Effector memory CD8-positive, alpha-beta T cell (primary cell): ENCODE data around the gene TPD52L2.
"Not testable (repeated sequence)": the region's sequence is repeated elsewhere in the genome, so short reads cannot be mapped to it uniquely, and the experiment has no call there.

Source experiments
- ATAC-seq: fragments of 150-1000 bp; cut with Tn5 transposase; replicated peaks from 2 replicates; pipeline ENCODE4 v1.10.0; 2021; ENCODE audit warnings: mild to moderate bottlenecking, moderate library complexity
- DNase-seq, 3 experiments: peaks; one replicate each; pipeline ENCODE4 v3.0.0; 2021
- H3K27ac Mint-ChIP-seq, 2 donors: one replicate each; pipeline ENCODE4 v1.8.0; 2022; ENCODE audit warnings: mild to moderate bottlenecking in 2 of 2, mixed read lengths in 2 of 2, moderate library complexity in 2 of 2
- H3K27me3 Mint-ChIP-seq, 2 donors: one replicate each; pipeline ENCODE4 v1.8.0; 2022; ENCODE audit warnings: mixed read lengths in 2 of 2
- H3K36me3 Mint-ChIP-seq: one replicate; pipeline ENCODE4 v1.8.0; 2022; ENCODE audit warnings: mild to moderate bottlenecking, moderate library complexity, mixed read lengths; ENCODE audit not compliant: insufficient read depth
- H3K4me1 Mint-ChIP-seq, 2 donors: one replicate each; pipeline ENCODE4 v1.8.0; 2022; ENCODE audit warnings: low read depth in 2 of 2, mixed read lengths in 2 of 2
- H3K4me3 Mint-ChIP-seq, 2 donors: one replicate each; pipeline ENCODE4 v1.8.0; 2022; ENCODE audit warnings: mild to moderate bottlenecking in 2 of 2, mixed read lengths in 2 of 2, moderate library complexity in 2 of 2
- H3K9me3 Mint-ChIP-seq, 2 donors: one replicate each; pipeline ENCODE4 v1.8.0; 2022; ENCODE audit warnings: mixed read lengths in 2 of 2

TPD52L2 gene

DNA sequence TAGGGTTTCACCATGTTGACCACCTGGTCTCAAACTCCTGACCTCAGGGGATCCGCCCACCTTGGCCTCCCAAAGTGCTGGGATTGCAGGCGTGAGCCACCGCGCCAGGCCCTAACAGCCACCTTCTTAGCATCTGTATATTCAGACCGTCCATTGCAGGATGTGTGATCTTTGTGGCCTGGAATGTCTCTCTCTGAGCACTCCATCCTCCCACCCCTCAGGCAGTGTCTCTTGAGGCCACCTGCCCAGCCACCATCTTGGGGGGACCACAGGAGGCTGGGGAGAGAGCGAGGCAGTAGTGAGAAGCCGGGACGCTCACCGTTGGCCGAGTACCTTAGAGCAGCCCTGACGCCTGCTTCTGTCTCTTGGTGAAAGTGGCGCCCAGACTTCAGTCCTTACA lies 48.7 kb downstream of the TPD52L2 start:
- ATAC-seq (no peak), DNase-seq (no peak)
- no peaks in the 10 kb centered on the region for H3K27me3 Mint-ChIP-seq
- H3K9me3 Mint-ChIP-seq: no peaks in the 10 kb centered on the region
- H3K36me3 Mint-ChIP-seq: peaks cover 34% of the 10 kb centered on the region
- H3K4me1 Mint-ChIP-seq: peaks cover 25 to 27% of the 10 kb centered on the region in 2 donors
- H3K4me3 Mint-ChIP-seq: no peak overlapping the region
- peak overlapping the region in 1 of 2 donors; percentile 62 for H3K27ac Mint-ChIP-seq

DNA sequence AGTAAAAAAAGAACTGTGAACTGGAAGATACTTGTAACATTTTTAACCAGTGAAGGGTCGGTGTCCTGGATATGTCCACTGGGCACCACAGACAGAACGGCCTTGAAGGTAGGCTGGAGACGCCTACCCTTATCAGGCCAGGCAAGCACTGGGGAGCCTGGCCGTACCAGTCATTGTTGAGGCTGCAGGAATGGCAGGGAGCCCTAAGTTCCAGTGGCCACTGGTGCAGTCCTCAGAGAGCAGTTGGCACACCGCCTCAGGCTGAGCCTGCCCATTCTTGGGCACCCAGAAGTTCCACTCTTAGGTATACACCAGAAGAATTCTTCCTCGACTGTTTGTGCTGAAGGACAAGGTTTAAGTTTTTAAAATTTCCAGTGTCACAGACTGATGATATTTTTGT lies 50.4 kb downstream of the TPD52L2 start:
- Mint-ChIP-seq H3K4me3 (no peak overlapping the region), H3K36me3 (peaks cover 31% of the 10 kb centered on the region), H3K27me3 (no peaks in the 10 kb centered on the region), H3K27ac (no peak overlapping the region), H3K4me1 (peaks cover 17 to 21% of the 10 kb centered on the region in 2 donors), H3K9me3 (no peaks in the 10 kb centered on the region)
- no peak for DNase-seq
- no peak for ATAC-seq

GRCh38 chr20:63916371-63916939 lies 51.4 kb downstream of the TPD52L2 start:
- peaks cover 39% of the 10 kb centered on the region for H3K36me3 Mint-ChIP-seq
- peaks cover 10 to 14% of the 10 kb centered on the region in 2 donors for H3K4me1 Mint-ChIP-seq
- H3K27me3 Mint-ChIP-seq, ATAC-seq, H3K27ac Mint-ChIP-seq, DNase-seq, H3K9me3 Mint-ChIP-seq, H3K4me3 Mint-ChIP-seq: not testable (repeated sequence)

- Mint-ChIP-seq H3K9me3 (no peaks in the 10 kb centered on the region), H3K4me1 (peaks cover 8 to 14% of the 10 kb centered on the region in 2 donors), H3K27ac (no peak overlapping the region), H3K27me3 (no peaks in the 10 kb centered on the region), H3K4me3 (no peak overlapping the region), H3K36me3 (peaks cover 38% of the 10 kb centered on the region)
- ATAC-seq (no peak), DNase-seq (no peak)
These were observed 52.7 kb downstream of the TPD52L2 start for GRCh38 chr20:63917811-63918210.

DNA sequence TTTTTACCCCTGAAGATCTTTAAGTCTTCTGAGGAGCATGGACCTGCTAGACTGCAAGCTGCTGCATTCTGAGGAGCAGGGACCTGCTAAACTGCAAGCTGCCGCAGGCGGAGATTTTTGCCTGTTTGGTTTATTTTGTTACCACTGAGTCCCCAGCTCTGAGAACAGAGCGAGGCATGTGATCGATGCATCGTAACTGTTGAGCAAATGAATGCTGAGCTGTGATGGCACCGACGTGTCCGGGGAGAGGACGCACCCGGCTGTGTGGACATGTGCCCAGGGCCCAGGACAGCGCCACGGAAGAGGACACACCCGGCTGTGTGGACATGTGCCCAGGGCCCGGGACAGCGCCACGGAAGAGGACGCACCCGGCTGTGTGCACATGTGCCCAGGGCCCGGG lies 54.1 kb downstream of the TPD52L2 start:
- peaks cover 9 to 10% of the 10 kb centered on the region in 2 donors for H3K4me1 Mint-ChIP-seq
- H3K9me3 Mint-ChIP-seq: no peaks in the 10 kb centered on the region
- H3K36me3 Mint-ChIP-seq: peaks cover 41% of the 10 kb centered on the region
- DNase-seq (no peak), ATAC-seq (no peak)
- H3K4me3 Mint-ChIP-seq: no peak overlapping the region
- H3K27me3 Mint-ChIP-seq: no peaks in the 10 kb centered on the region
- H3K27ac Mint-ChIP-seq: no peak overlapping the region

DNA sequence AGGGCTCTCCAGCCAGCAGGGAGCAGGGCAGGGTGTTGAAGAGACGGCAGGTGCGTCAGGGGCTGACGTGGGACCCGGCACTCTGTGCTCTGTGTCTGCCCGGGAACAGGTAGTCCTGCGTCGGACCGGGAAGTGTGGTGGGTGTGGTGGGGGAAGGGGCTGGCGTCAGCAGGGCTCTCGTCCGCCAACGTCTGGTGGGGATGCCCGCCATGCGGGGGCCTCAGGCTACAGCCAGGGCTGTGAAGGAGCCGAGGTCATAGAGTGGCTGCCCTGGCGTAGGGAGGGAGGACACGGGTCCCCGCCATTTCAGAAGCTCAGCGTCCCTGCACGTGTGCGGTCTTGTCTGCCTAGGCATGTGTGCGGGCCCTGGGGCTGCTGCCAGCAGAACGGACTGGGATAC lies 55.2 kb downstream of the TPD52L2 start:
- no peak for ATAC-seq
- peaks cover 37% of the 10 kb centered on the region for H3K36me3 Mint-ChIP-seq

DNA sequence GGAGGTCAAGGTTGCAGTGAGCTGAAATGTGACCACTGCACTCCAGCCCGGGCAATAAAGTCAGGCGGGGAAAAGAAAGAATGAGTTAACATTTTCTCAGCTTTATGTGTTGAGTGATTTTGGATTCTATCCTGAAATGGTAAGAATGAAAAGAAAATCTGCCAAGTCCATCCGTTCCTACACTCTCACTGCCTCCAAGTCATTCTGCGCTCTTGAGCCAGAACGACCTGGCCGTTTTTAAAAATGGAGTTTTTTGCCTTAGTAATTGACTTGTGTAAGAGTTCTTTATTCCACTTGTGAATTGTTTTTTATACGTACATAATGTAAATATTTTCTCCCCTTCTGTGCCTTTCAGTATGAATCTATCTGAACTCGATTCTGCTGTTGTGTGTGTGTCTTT lies 58.6 kb downstream of the TPD52L2 start:
- H3K27me3 Mint-ChIP-seq: no peaks in the 10 kb centered on the region
- ATAC-seq (no peak), DNase-seq (no peak)
- H3K4me1 Mint-ChIP-seq: peaks cover 4 to 20% of the 10 kb centered on the region in 2 donors
- H3K36me3 Mint-ChIP-seq: peaks cover 27% of the 10 kb centered on the region
- no peak overlapping the region for H3K4me3 Mint-ChIP-seq
- H3K27ac Mint-ChIP-seq: peak overlapping the region; percentile 15 to 71
- H3K9me3 Mint-ChIP-seq: no peaks in the 10 kb centered on the region

More for the DNA sequence above, 55.2 kb downstream of the TPD52L2 start:
- no peaks in the 10 kb centered on the region for H3K9me3 Mint-ChIP-seq
- H3K4me1 Mint-ChIP-seq: peaks cover 6 to 12% of the 10 kb centered on the region in 2 donors
- H3K27me3 Mint-ChIP-seq: no peaks in the 10 kb centered on the region
- peak overlapping the region in 1 of 2 donors; percentile 60 for H3K27ac Mint-ChIP-seq
- no peak for DNase-seq
- H3K4me3 Mint-ChIP-seq: no peak overlapping the region

GRCh38 chr20:63924241-63924640 lies 59.2 kb downstream of the TPD52L2 start:
- H3K9me3 Mint-ChIP-seq: no peaks in the 10 kb centered on the region
- peaks cover 4 to 20% of the 10 kb centered on the region in 2 donors for H3K4me1 Mint-ChIP-seq
- H3K27ac Mint-ChIP-seq: peak overlapping the region; percentile 6 to 15
- H3K4me3 Mint-ChIP-seq: no peak overlapping the region
- DNase-seq (no peak), ATAC-seq (no peak)
- H3K27me3 Mint-ChIP-seq: no peaks in the 10 kb centered on the region
- H3K36me3 Mint-ChIP-seq: peaks cover 30% of the 10 kb centered on the region

GRCh38 chr20:63926298-63926697 lies 61.2 kb downstream of the TPD52L2 start:
- ATAC-seq: no peak
- Mint-ChIP-seq H3K9me3 (no peaks in the 10 kb centered on the region), H3K27ac (peak overlapping the region; percentile 11 to 38), H3K4me1 (peaks cover 4 to 20% of the 10 kb centered on the region in 2 donors), H3K27me3 (no peaks in the 10 kb centered on the region), H3K36me3 (peaks cover 38% of the 10 kb centered on the region), H3K4me3 (no peak overlapping the region)
- no peak for DNase-seq

GRCh38 chr20:63929071-63929470 lies 64.0 kb downstream of the TPD52L2 start:
- Mint-ChIP-seq H3K36me3 (peaks cover 42% of the 10 kb centered on the region), H3K27ac (no peak overlapping the region), H3K9me3 (no peaks in the 10 kb centered on the region), H3K4me3 (no peak overlapping the region), H3K4me1 (peaks cover 6 to 16% of the 10 kb centered on the region in 2 donors), H3K27me3 (no peaks in the 10 kb centered on the region)
- DNase-seq (no peak), ATAC-seq (no peak)

GRCh38 chr20:63929473-63929883 lies 64.4 kb downstream of the TPD52L2 start:
- H3K9me3 Mint-ChIP-seq, H3K27me3 Mint-ChIP-seq, DNase-seq, H3K4me3 Mint-ChIP-seq, H3K27ac Mint-ChIP-seq, ATAC-seq: not testable (repeated sequence)
- peaks cover 42% of the 10 kb centered on the region for H3K36me3 Mint-ChIP-seq
- peaks cover 8 to 13% of the 10 kb centered on the region in 2 donors for H3K4me1 Mint-ChIP-seq

GRCh38 chr20:63930971-63931553 lies 66.0 kb downstream of the TPD52L2 start:
- DNase-seq: no peak
- peaks cover 8 to 13% of the 10 kb centered on the region in 2 donors for H3K4me1 Mint-ChIP-seq
- no peak overlapping the region for H3K4me3 Mint-ChIP-seq
- H3K27ac Mint-ChIP-seq: no peak overlapping the region
- no peaks in the 10 kb centered on the region for H3K27me3 Mint-ChIP-seq
- no peaks in the 10 kb centered on the region for H3K9me3 Mint-ChIP-seq
- peaks cover 42% of the 10 kb centered on the region for H3K36me3 Mint-ChIP-seq
- no peak for ATAC-seq

GRCh38 chr20:63931735-63932134 lies 66.7 kb downstream of the TPD52L2 start:
- H3K27ac Mint-ChIP-seq: no peak overlapping the region
- DNase-seq (no peak), ATAC-seq (no peak)
- peaks cover 42% of the 10 kb centered on the region for H3K36me3 Mint-ChIP-seq
- H3K9me3 Mint-ChIP-seq: no peaks in the 10 kb centered on the region
- no peaks in the 10 kb centered on the region for H3K27me3 Mint-ChIP-seq
- H3K4me3 Mint-ChIP-seq: no peak overlapping the region
- peaks cover 3 to 13% of the 10 kb centered on the region in 2 donors for H3K4me1 Mint-ChIP-seq

- H3K27ac Mint-ChIP-seq: no peak overlapping the region
- H3K9me3 Mint-ChIP-seq: no peaks in the 10 kb centered on the region
- peaks cover 0 to 10% of the 10 kb centered on the region in 2 donors for H3K4me1 Mint-ChIP-seq
- ATAC-seq (no peak), DNase-seq (no peak)
- no peak overlapping the region for H3K4me3 Mint-ChIP-seq
- H3K36me3 Mint-ChIP-seq: peaks cover 46% of the 10 kb centered on the region
- no peaks in the 10 kb centered on the region for H3K27me3 Mint-ChIP-seq
These were observed 67.6 kb downstream of the TPD52L2 start for GRCh38 chr20:63932606-63933160.
